Trophoblast cell (in vitro differentiated cells and primary cell): ENCODE data around the gene NTNG1.

ENCODE experiments used
- DNase-seq, 2 donors: peaks; one replicate each; pipeline ENCODE4 v3.0.0-alpha.2; 2016
- H2AFZ ChIP-seq: 2 replicates; pipeline ENCODE4 v1.6.1; 2013; ENCODE audit warnings: low read length, moderate library complexity, mild to moderate bottlenecking; ENCODE audit not compliant: insufficient read depth, poor library complexity
- H2AK5ac ChIP-seq: 2 replicates; pipeline ENCODE4 v1.6.1; 2013; ENCODE audit warnings: mild to moderate bottlenecking, low read length
- H2BK120ac ChIP-seq: 2 replicates; pipeline ENCODE4 v1.6.1; 2013; ENCODE audit warnings: low read length, mild to moderate bottlenecking, moderate library complexity; ENCODE audit not compliant: insufficient read depth, poor library complexity
- H2BK12ac ChIP-seq: 2 replicates; pipeline ENCODE4 v1.6.1; 2013; ENCODE audit warnings: mild to moderate bottlenecking, low read length, moderate library complexity
- H2BK5ac ChIP-seq: 2 replicates; pipeline ENCODE4 v1.6.1; 2013; ENCODE audit warnings: low read length, low read depth, moderate library complexity, mild to moderate bottlenecking; ENCODE audit not compliant: poor library complexity
- H3K14ac ChIP-seq: 2 replicates; pipeline ENCODE4 v1.6.1; 2013; ENCODE audit warnings: mild to moderate bottlenecking, low read length
- H3K18ac ChIP-seq: 2 replicates; pipeline ENCODE4 v1.6.1; 2013; ENCODE audit warnings: mild to moderate bottlenecking, low read length
- H3K23ac ChIP-seq: 2 replicates; pipeline ENCODE4 v1.6.1; 2013; ENCODE audit warnings: low read length
- H3K27ac ChIP-seq: 2 replicates; pipeline ENCODE4 v1.5.1; 2013; ENCODE audit warnings: low read depth, mild to moderate bottlenecking, inconsistent platforms, low read length, moderate library complexity
- H3K27me3 ChIP-seq: 2 replicates; pipeline ENCODE4 v1.6.1; 2013; ENCODE audit warnings: inconsistent platforms, mild to moderate bottlenecking, low read length, moderate library complexity; ENCODE audit not compliant: insufficient read depth
- H3K36me3 ChIP-seq, 2 experiments: 1 replicate in 1 of 2; 2 replicates in 1 of 2; pipeline ENCODE4 v1.6.1; 2013; ENCODE audit warnings: low read length in 2 of 2, mild to moderate bottlenecking in 2 of 2, moderate library complexity in 1 of 2; ENCODE audit not compliant: insufficient read depth in 2 of 2, control insufficient read depth in 1 of 2
- H3K4ac ChIP-seq: 2 replicates; pipeline ENCODE4 v1.6.1; 2013; ENCODE audit warnings: low read depth, mild to moderate bottlenecking, low read length, moderate library complexity
- H3K4me1 ChIP-seq, 2 experiments: 1 replicate in 1 of 2; 2 replicates in 1 of 2; pipeline ENCODE4 v1.6.1; 2013; ENCODE audit warnings: low read length in 2 of 2, mild to moderate bottlenecking in 2 of 2, moderate library complexity in 1 of 2; ENCODE audit not compliant: insufficient read depth in 2 of 2, control insufficient read depth in 1 of 2
- H3K4me2 ChIP-seq: 2 replicates; pipeline ENCODE4 v1.6.1; 2013; ENCODE audit warnings: inconsistent platforms, mild to moderate bottlenecking, low read length, moderate library complexity
- H3K4me3 ChIP-seq: 2 replicates; pipeline ENCODE4 v1.5.1; 2013; ENCODE audit warnings: mild to moderate bottlenecking, low read depth, low read length, inconsistent platforms
- H3K79me1 ChIP-seq: one replicate; pipeline ENCODE4 v1.6.1; 2013; ENCODE audit warnings: low read length
- H3K79me2 ChIP-seq: 2 replicates; pipeline ENCODE4 v1.6.1; 2013; ENCODE audit warnings: low read length, mild to moderate bottlenecking; ENCODE audit not compliant: control insufficient read depth, insufficient read depth, poor library complexity
- H3K9ac ChIP-seq: 2 replicates; pipeline ENCODE4 v1.6.1; 2013; ENCODE audit warnings: mild to moderate bottlenecking, low read length
- H3K9me3 ChIP-seq: 2 replicates; pipeline ENCODE4 v1.6.1; 2013; ENCODE audit warnings: low read depth, mild to moderate bottlenecking, control low read depth, inconsistent platforms, low read length; ENCODE audit not compliant: insufficient read depth
- H4K12ac ChIP-seq: 2 replicates; pipeline ENCODE4 v1.6.1; 2013; ENCODE audit warnings: low read depth, mild to moderate bottlenecking, low read length, moderate library complexity
- H4K8ac ChIP-seq: 2 replicates; pipeline ENCODE4 v1.6.1; 2013; ENCODE audit warnings: low read depth, mild to moderate bottlenecking, low read length, moderate library complexity
- H4K91ac ChIP-seq: one replicate; pipeline ENCODE4 v1.6.1; 2013; ENCODE audit warnings: low read depth, mild to moderate bottlenecking, low read length, moderate library complexity
- WGBS: extraction: QIAGEN DNeasy Blood & Tissue Kit; methylation state at CpG from one replicate; pipeline ENCODE4 v1.1.7; 2013; ENCODE audit warnings: missing lambda C conversion rate; ENCODE audit not compliant: insufficient read length, insufficient coverage; ENCODE audit errors: extremely low coverage; 5-methylcytosine and 5-hydroxymethylcytosine counted together

NTNG1 gene

DNA sequence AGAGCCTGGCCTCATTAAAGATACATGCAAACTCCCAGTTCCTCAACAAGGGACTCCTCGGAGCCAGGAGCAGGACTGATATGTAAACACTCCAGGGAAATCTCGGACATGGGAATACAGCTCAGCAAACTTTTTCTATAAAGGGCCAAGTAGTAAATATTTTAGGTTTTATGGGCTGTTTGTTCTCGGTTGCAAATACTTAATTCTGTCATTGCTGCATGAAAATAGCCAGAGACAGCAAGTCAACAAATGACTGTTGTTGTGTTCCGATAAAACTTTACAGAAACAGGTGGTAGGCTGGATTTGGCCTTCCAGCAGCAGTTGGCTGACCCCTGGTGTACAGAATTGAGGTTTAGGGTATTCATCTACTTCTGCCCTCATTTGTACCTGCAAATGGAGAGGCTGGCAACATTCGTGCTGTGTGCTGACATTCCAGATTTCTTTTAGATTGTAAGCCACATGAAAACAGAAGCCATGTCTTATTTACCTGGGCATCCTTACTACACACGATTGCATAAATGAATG is 360.3 kb downstream of the NTNG1 start:
- Histone ChIP-seq H3K4me3 (no peak overlapping the region), H2BK12ac (no peak overlapping the region), H3K14ac (no peak overlapping the region), H3K4me2 (no peak overlapping the region), H4K91ac (no peak overlapping the region), H3K79me1 (no peaks in the 10 kb centered on the region), H3K23ac (no peak overlapping the region), H4K8ac (no peak overlapping the region), H2AK5ac (no peak overlapping the region), H3K4me1 (peaks cover 0 to 2% of the 10 kb centered on the region in 2 experiments), H3K9ac (no peak overlapping the region), H3K79me2 (no peaks in the 10 kb centered on the region), H3K18ac (no peak overlapping the region), H3K36me3 (no peaks in the 10 kb centered on the region), H4K12ac (no peak overlapping the region), H3K27ac (no peak overlapping the region), H2AFZ (no peak overlapping the region), H3K9me3 (no peaks in the 10 kb centered on the region), H2BK120ac (no peak overlapping the region), H3K4ac (no peak overlapping the region), H3K27me3 (no peaks in the 10 kb centered on the region), H2BK5ac (no peak overlapping the region)
- WGBS = no CpG with 5 or more reads among the region's 6 CpGs
- no peak for DNase-seq

DNA sequence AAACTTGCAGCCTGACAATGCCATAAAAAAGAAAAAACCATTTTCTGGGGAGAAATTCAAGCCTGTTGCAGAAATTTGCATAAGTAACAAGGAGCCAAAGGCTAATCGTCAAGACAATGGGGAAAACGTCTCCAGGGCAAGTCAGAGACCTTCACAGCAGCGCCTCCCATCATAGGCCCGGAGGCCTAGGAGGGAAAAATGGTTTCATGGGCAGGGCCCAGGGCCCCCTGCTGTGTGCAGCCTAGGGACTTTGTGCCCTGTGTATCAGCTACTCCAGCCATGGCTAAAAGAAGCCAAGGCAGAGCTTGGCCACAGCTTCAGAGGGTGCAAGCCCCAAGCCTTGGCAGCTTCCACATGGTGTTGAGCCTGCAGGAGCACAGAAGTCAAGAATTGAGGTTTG is 369.5 kb downstream of the NTNG1 start:
- H3K4me2 ChIP-seq = no peak overlapping the region
- H3K18ac ChIP-seq = no peak overlapping the region
- WGBS = no CpG with 5 or more reads among the region's 4 CpGs
- H3K79me1 ChIP-seq = no peaks in the 10 kb centered on the region
- H2BK12ac ChIP-seq = no peak overlapping the region
- H3K27ac ChIP-seq = no peak overlapping the region
- no peak overlapping the region for H2AK5ac ChIP-seq
- no peak overlapping the region for H3K4me3 ChIP-seq
- H3K14ac ChIP-seq = no peak overlapping the region
- H2BK5ac ChIP-seq = no peak overlapping the region
- H3K9me3 ChIP-seq = peaks cover 7% of the 10 kb centered on the region
- no peak overlapping the region for H4K91ac ChIP-seq
- H3K79me2 ChIP-seq = no peaks in the 10 kb centered on the region
- H3K27me3 ChIP-seq = no peaks in the 10 kb centered on the region
- H3K36me3 ChIP-seq = no peaks in the 10 kb centered on the region
- no peak overlapping the region for H3K23ac ChIP-seq
- no peak overlapping the region for H3K9ac ChIP-seq
- H4K12ac ChIP-seq = no peak overlapping the region
- no peak overlapping the region for H2BK120ac ChIP-seq
- no peak overlapping the region for H2AFZ ChIP-seq
- no peaks in the 10 kb centered on the region for H3K4me1 ChIP-seq
- no peak overlapping the region for H4K8ac ChIP-seq
- DNase-seq = no peak
- H3K4ac ChIP-seq = no peak overlapping the region

GRCh38 chr1:107512836-107513235 is 372.0 kb downstream of the NTNG1 start:
- no peaks in the 10 kb centered on the region for H3K4me1 ChIP-seq
- no peak overlapping the region for H3K14ac ChIP-seq
- no peaks in the 10 kb centered on the region for H3K27me3 ChIP-seq
- no peak overlapping the region for H3K4me2 ChIP-seq
- WGBS = no CpG with 5 or more reads among the region's 2 CpGs
- no peak overlapping the region for H4K91ac ChIP-seq
- H4K12ac ChIP-seq = no peak overlapping the region
- H2BK120ac ChIP-seq = no peak overlapping the region
- no peaks in the 10 kb centered on the region for H3K79me2 ChIP-seq
- H3K79me1 ChIP-seq = no peaks in the 10 kb centered on the region
- H2BK12ac ChIP-seq = no peak overlapping the region
- peaks cover 7% of the 10 kb centered on the region for H3K9me3 ChIP-seq
- H3K27ac ChIP-seq = no peak overlapping the region
- H3K9ac ChIP-seq = no peak overlapping the region
- no peak overlapping the region for H3K4ac ChIP-seq
- no peak overlapping the region for H3K18ac ChIP-seq
- H3K23ac ChIP-seq = no peak overlapping the region
- H4K8ac ChIP-seq = no peak overlapping the region
- no peak overlapping the region for H3K4me3 ChIP-seq
- no peak overlapping the region for H2AFZ ChIP-seq
- no peak for DNase-seq
- H3K36me3 ChIP-seq = no peaks in the 10 kb centered on the region
- no peak overlapping the region for H2BK5ac ChIP-seq
- H2AK5ac ChIP-seq = no peak overlapping the region

DNA sequence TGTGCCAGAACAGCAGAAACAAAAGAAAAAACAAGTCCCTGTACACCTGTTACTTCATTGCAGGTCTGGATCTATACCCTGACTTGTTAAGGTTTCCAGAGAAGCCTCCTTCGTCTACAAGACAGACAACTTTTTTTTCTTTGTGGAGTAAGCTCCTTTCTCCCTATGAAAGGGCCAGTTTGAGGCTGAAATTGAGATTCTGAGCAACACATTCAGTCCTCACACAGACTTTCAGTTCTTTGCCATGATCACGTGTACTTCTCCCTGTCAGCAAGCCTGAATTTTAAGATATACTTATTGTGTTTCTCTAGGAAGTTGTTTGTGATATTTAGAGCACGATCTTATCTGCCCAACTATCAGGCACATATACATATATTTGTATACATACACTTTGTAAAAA is 374.0 kb downstream of the NTNG1 start:
- Histone ChIP-seq H3K23ac (no peak overlapping the region), H2AFZ (no peak overlapping the region), H3K4ac (no peak overlapping the region), H2BK5ac (no peak overlapping the region), H3K9ac (no peak overlapping the region), H3K79me1 (no peaks in the 10 kb centered on the region), H2BK12ac (no peak overlapping the region), H3K4me1 (no peaks in the 10 kb centered on the region), H4K91ac (no peak overlapping the region), H3K36me3 (no peaks in the 10 kb centered on the region), H4K8ac (no peak overlapping the region), H2BK120ac (no peak overlapping the region), H3K18ac (no peak overlapping the region), H2AK5ac (no peak overlapping the region), H3K4me3 (no peak overlapping the region), H3K4me2 (no peak overlapping the region), H3K27me3 (no peaks in the 10 kb centered on the region), H4K12ac (no peak overlapping the region), H3K14ac (no peak overlapping the region), H3K79me2 (no peaks in the 10 kb centered on the region), H3K9me3 (peaks cover 7% of the 10 kb centered on the region), H3K27ac (no peak overlapping the region)
- DNase-seq = no peak
- WGBS = no CpG with 5 or more reads among the region's 3 CpGs
